B cell (primary cell): ENCODE results near the gene CRHR2.

Source experiments
- CTCF ChIP-seq: fragments of 200-600 bp; IDR thresholded peaks from one replicate; pipeline ENCODE4 v1.8.0; 2022; ENCODE audit warnings: antibody characterized with exemption, mild to moderate bottlenecking
- EZH2 ChIP-seq: IDR thresholded peaks from 2 replicates; pipeline ENCODE4 v1.6.1; 2012; ENCODE audit warnings: borderline replicate concordance, low read depth, mild to moderate bottlenecking, moderate library complexity, low read length; ENCODE audit not compliant: insufficient read depth, poor library complexity, severe bottlenecking

GRCh38 chr7:30702200-30702599 is 19.9 kb upstream of the CRHR2 start:
- no peak for TF ChIP-seq CTCF
- no peak for TF ChIP-seq EZH2
